GM13976 (cell line): Measurements from ENCODE around the gene TMEM196.
A peak's percentile ranks its signal among the peaks of the same experiment; 100 is the strongest.

ENCODE experiments used
- DNase-seq: peaks from one replicate; pipeline ENCODE4 v3.0.0; 2012; ENCODE audit warnings: low spot score
- CTCF ChIP-seq: IDR thresholded peaks from 2 replicates; pipeline ENCODE4 v1.5.1; 2012; ENCODE audit warnings: borderline replicate concordance, mild to moderate bottlenecking; ENCODE audit not compliant: insufficient read depth; ENCODE audit errors: extremely low read depth, missing control alignments, control extremely low read depth
- in situ Hi-C: fragments of 300-500 bp; cut with MboI; formaldehyde crosslinking; loops from one replicate; pipeline ENCODE4 v1.12.0; 2022; ENCODE audit warnings: low sequenced_read_pairs, mixed read lengths, inconsistent platforms; ENCODE audit not compliant: unreplicated experiment

TMEM196 gene

GRCh38 chr7:19783541-19783940 lies 10.1 kb upstream of the TMEM196 start:
- in situ Hi-C loops: no loop called here
- TF ChIP-seq CTCF: no peak
- DNase-seq: no peak

GRCh38 chr7:19776981-19777380 lies 3.6 kb upstream of the TMEM196 start:
- DNase-seq: no peak
- TF ChIP-seq CTCF: no peak
- in situ Hi-C loops: no loop called here

- in situ Hi-C loops: no loop called here
- no peak for DNase-seq
- TF ChIP-seq CTCF: no peak
Measured at GRCh38 chr7:19775578-19775977, 2.2 kb upstream of the TMEM196 start.

- in situ Hi-C loops: loop anchor here (25.0 kb wide), 1 partner anchor 390 kb away; no protein-coding TSS in a partner anchor
- no peak for DNase-seq
- TF ChIP-seq CTCF: no peak
Measured at GRCh38 chr7:19772306-19772705, 1.1 kb downstream of the TMEM196 start.

GRCh38 chr7:19762631-19763030 lies 10.8 kb downstream of the TMEM196 start:
- DNase-seq: no peak
- TF ChIP-seq CTCF: no peak
- in situ Hi-C loops: loop anchor here (25.0 kb wide), 1 partner anchor 400 kb away; no protein-coding TSS in a partner anchor

GRCh38 chr7:19754521-19755116 lies 18.8 kb downstream of the TMEM196 start:
- in situ Hi-C loops: loop anchor here (10.0 to 25.0 kb wide), 3 partner anchors 408 to 840 kb away; no protein-coding TSS in a partner anchor
- peak; percentile 16 for DNase-seq
- peak; percentile 60 for TF ChIP-seq CTCF
